B cell (primary cell): ENCODE results near the gene KIF4A.

Source experiments
- EZH2 ChIP-seq: IDR thresholded peaks from 2 replicates; pipeline ENCODE4 v1.6.1; 2012; ENCODE audit warnings: borderline replicate concordance, low read depth, mild to moderate bottlenecking, moderate library complexity, low read length; ENCODE audit not compliant: insufficient read depth, poor library complexity, severe bottlenecking
- TF ChIP-seq, protein P1 (sequence below): fragments of 200-600 bp; IDR thresholded peaks from one replicate; pipeline ENCODE4 v1.8.0; 2022; ENCODE audit warnings: antibody characterized with exemption, mild to moderate bottlenecking

DNA sequence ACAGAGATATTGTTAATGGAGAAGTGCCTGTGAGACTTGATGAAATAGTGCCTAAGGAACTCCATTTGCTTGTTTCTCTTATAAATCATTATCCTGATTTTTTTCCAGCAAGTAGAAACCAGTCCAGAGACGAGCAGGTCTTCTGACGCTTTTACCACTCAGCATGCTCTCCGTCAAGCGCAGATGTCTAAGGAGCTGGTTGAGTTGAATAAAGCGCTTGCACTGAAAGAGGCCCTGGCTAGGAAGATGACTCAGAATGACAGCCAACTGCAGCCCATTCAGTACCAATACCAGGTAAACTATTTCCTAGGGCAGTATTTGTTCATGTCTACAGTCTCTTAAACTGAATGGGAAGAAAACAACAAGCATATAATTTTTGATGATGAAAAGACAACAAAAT lies 63.6 kb downstream of the KIF4A start:
- TF ChIP-seq EZH2: no peak
- TF ChIP-seq, protein P1, sequence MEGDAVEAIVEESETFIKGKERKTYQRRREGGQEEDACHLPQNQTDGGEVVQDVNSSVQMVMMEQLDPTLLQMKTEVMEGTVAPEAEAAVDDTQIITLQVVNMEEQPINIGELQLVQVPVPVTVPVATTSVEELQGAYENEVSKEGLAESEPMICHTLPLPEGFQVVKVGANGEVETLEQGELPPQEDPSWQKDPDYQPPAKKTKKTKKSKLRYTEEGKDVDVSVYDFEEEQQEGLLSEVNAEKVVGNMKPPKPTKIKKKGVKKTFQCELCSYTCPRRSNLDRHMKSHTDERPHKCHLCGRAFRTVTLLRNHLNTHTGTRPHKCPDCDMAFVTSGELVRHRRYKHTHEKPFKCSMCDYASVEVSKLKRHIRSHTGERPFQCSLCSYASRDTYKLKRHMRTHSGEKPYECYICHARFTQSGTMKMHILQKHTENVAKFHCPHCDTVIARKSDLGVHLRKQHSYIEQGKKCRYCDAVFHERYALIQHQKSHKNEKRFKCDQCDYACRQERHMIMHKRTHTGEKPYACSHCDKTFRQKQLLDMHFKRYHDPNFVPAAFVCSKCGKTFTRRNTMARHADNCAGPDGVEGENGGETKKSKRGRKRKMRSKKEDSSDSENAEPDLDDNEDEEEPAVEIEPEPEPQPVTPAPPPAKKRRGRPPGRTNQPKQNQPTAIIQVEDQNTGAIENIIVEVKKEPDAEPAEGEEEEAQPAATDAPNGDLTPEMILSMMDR: no peak
